H1 (cell line): Measurements from ENCODE around the gene MRPL52. TPM values are rescaled to one million over a fixed set of nuclear protein-coding genes. Genes with fewer than 3 reads are reported as not detected.
A peak's percentile ranks its signal among the peaks of the same experiment; 100 is the strongest.

ENCODE experiments used
- ASH2L ChIP-seq: fragments of 200-600, 300-600 bp; sonication (generic); IDR thresholded peaks from one replicate; pipeline ENCODE4 v1.7.1; 2017; ENCODE audit warnings: low read length
- CHD7 ChIP-seq: fragments of 300-600 bp; sonication (generic); IDR thresholded peaks from 2 replicates; pipeline ENCODE4 v1.7.1; 2012; ENCODE audit warnings: low read length, moderate library complexity, mild to moderate bottlenecking, inconsistent platforms; ENCODE audit not compliant: insufficient replicate concordance
- CTBP2 ChIP-seq: IDR thresholded peaks from 2 replicates; pipeline ENCODE4 v1.7.0; 2011; ENCODE audit warnings: borderline replicate concordance, mild to moderate bottlenecking, moderate library complexity, mixed read lengths, low read length; ENCODE audit not compliant: insufficient read depth, insufficient read length
- EGR1 ChIP-seq: IDR thresholded peaks from 2 replicates; pipeline ENCODE4 v1.6.1; 2011; ENCODE audit warnings: low read depth, low read length, borderline replicate concordance
- PHF8 ChIP-seq: fragments of 200-600 bp; sonication (generic); conservative IDR thresholded peaks from 2 replicates; pipeline ENCODE4 v1.7.1; 2012; ENCODE audit warnings: low read depth, mild to moderate bottlenecking, inconsistent platforms, low read length, moderate library complexity
- RAD21 ChIP-seq, 2 experiments: IDR thresholded peaks in 1 of 2; conservative IDR thresholded peaks in 1 of 2; 2 replicates each; pipeline ENCODE4 v1.6.1; 2011; ENCODE audit warnings: low read depth in 2 of 2, low read length in 2 of 2, improper control_type of control experiment in 1 of 2, inconsistent platforms in 1 of 2, mild to moderate bottlenecking in 1 of 2, moderate library complexity in 1 of 2
- SIN3A ChIP-seq, 2 experiments: IDR thresholded peaks in 1 of 2; conservative IDR thresholded peaks in 1 of 2; 2 replicates each; pipeline ENCODE4 v1.6.1; 2011 to 2012; ENCODE audit warnings: low read length in 2 of 2, improper control_type of control experiment in 1 of 2, low read depth in 1 of 2, mild to moderate bottlenecking in 1 of 2
- TBP ChIP-seq: IDR thresholded peaks from 2 replicates; pipeline ENCODE4 v1.6.1; 2011; ENCODE audit warnings: low read depth, low read length, improper control_type of control experiment
- TCF12 ChIP-seq: IDR thresholded peaks from 2 replicates; pipeline ENCODE4 v1.6.1; 2011; ENCODE audit warnings: low read depth, mild to moderate bottlenecking, low read length
- polyA plus RNA-seq, 7 experiments: library from polyadenylated mRNA; depleted of rRNA in 3 of 7; stranded (reverse) in 5 of 7; unstranded in 2 of 7; fragments of >200 nt in 5 of 7; fragments of 200-250 nt in 2 of 7; gene quantifications; 1 replicate in 5 of 7; 2 replicates in 1 of 7; 4 replicates in 1 of 7; pipeline versions ENCODE4 v1.2.1 to v1.2.3, GENCODE V29; 2011 to 2013; ENCODE audit warnings: missing spikeins in 2 of 7, mixed read lengths in 2 of 7
- total RNA-seq: library from RNA; stranded (reverse); fragmentation: NEBNext Ultra II Directional; extraction: Animal tissue kit (Norgen Biotek cat#: 25700); gene quantifications from 2 replicates; pipeline ENCODE4 v1.2.1, GENCODE V29; 2021

Gene MRPL52
- total and polyA plus RNA-seq, 2 of the 8 experiments (the other 6 are each of a cell fraction or from before 2014, with no cell fraction given) = 70.5 to 176 TPM

GRCh38 chr14:22871224-22872032 is 41.7 kb downstream of the MRPL52 start, which contains the start of gene LRP10 (continued):
- TF ChIP-seq CHD7 (peak; percentile 88), RAD21 (IDR thresholded peaks at IDR 0.05 in 1 of 2, conservative IDR thresholded peaks at IDR 0.05 in 1 of 2; ENCODE audit: low read depth in 2 of 2, low read length in 2 of 2) (no peak), TBP (peak; percentile 52; the same call in 1 of the 2 replicates), CTBP2 (peak; percentile 28), SIN3A (conservative IDR thresholded peaks at IDR 0.05 in 1 of 2, IDR thresholded peaks at IDR 0.05 in 1 of 2; ENCODE audit: low read depth in 1 of 2, low read length in 2 of 2) (peak in 1 of 2 experiments; percentile 86; a peak in 1 of 4 replicates), PHF8 (0 out of 2 replicates have a peak, but pooled peaks have one; percentile 1), ASH2L (peak; percentile 89), EGR1 (0 out of 2 replicates have a peak, but pooled peaks have one; percentile 37), TCF12 (no peak)
